SU-DHL-6 (cell line): ENCODE measurements around the gene CATSPERE.

ENCODE experiments used
- H2AFZ ChIP-seq: fragments of 200-600 bp; sonication (generic); 2 replicates; pipeline ENCODE4 v1.6.1; 2014; ENCODE audit warnings: low read depth, mild to moderate bottlenecking, moderate library complexity, mixed read lengths, antibody characterized with exemption, low read length; ENCODE audit not compliant: severe bottlenecking
- H3F3A ChIP-seq: fragments of 200-600 bp; shearing (Covaris generic); 2 replicates; pipeline ENCODE4 v1.6.0; 2016; ENCODE audit warnings: antibody characterized with exemption, mild to moderate bottlenecking; ENCODE audit not compliant: insufficient read depth
- H3K27ac ChIP-seq: fragments of 200-600 bp; sonication (generic); 2 replicates; pipeline ENCODE4 v1.5.1; 2016; ENCODE audit warnings: low read depth, mild to moderate bottlenecking, low read length, moderate library complexity, mixed read lengths
- H3K27me3 ChIP-seq: fragments of 200-600 bp; sonication (generic), shearing (Covaris generic); 2 replicates; pipeline ENCODE4 v1.6.0; 2014; ENCODE audit warnings: mild to moderate bottlenecking, low read length
- H3K36me3 ChIP-seq: fragments of 200-600 bp; sonication (generic); 2 replicates; pipeline ENCODE4 v1.6.1; 2014; ENCODE audit warnings: mild to moderate bottlenecking, low read length, mixed read lengths
- H3K4me2 ChIP-seq: fragments of 300-600, 200-600 bp; shearing (Covaris generic), sonication (generic); 2 replicates; pipeline ENCODE4 v1.6.0; 2014; ENCODE audit warnings: low read length, low read depth, mild to moderate bottlenecking; ENCODE audit not compliant: poor library complexity, severe bottlenecking
- H3K4me3 ChIP-seq: fragments of 200-600 bp; sonication (generic); 2 replicates; pipeline ENCODE4 v1.5.1; 2014; ENCODE audit warnings: antibody characterized with exemption, low read length, mild to moderate bottlenecking, mixed read lengths; ENCODE audit not compliant: insufficient read depth, poor library complexity, severe bottlenecking
- H3K79me2 ChIP-seq: fragments of 200-600 bp; sonication (generic); 2 replicates; pipeline ENCODE4 v1.6.1; 2014; ENCODE audit warnings: mild to moderate bottlenecking, low read length, moderate library complexity; ENCODE audit not compliant: insufficient read depth
- H3K9ac ChIP-seq: fragments of 200-600 bp; sonication (generic); 2 replicates; pipeline ENCODE4 v1.7.0; 2014; ENCODE audit warnings: mild to moderate bottlenecking, low read length
- H3K9me2 ChIP-seq: fragments of 200-600 bp; sonication (generic); replicated peaks from 2 replicates; pipeline ENCODE4 v1.6.1; 2014; ENCODE audit warnings: low read length; ENCODE audit not compliant: insufficient read depth
- H3K9me3 ChIP-seq: fragments of 200-600 bp; sonication (generic); 2 replicates; pipeline ENCODE4 v1.6.1; 2014; ENCODE audit warnings: low read length, mixed read lengths; ENCODE audit not compliant: insufficient read depth
- H4K20me1 ChIP-seq: fragments of 200-600 bp; sonication (generic); 2 replicates; pipeline ENCODE4 v1.6.1; 2014; ENCODE audit warnings: low read depth, mild to moderate bottlenecking, antibody characterized with exemption, low read length, moderate library complexity, mixed read lengths
- CTCF ChIP-seq: fragments of 200-600 bp; sonication (generic); IDR thresholded peaks from one replicate; pipeline ENCODE4 v1.5.1; 2017; ENCODE audit warnings: antibody characterized with exemption, mild to moderate bottlenecking, low read length, moderate library complexity; ENCODE audit not compliant: insufficient read depth, poor library complexity, severe bottlenecking
- EZH2phosphoT487 ChIP-seq: fragments of 200-600 bp; sonication (generic), shearing (Covaris generic); conservative IDR thresholded peaks from 2 replicates; pipeline ENCODE4 v1.6.1; 2018; ENCODE audit warnings: mild to moderate bottlenecking, antibody characterized with exemption, low read length, moderate library complexity, mixed read lengths

CATSPERE gene

GRCh38 chr1:244645890-244646289 is 184.8 kb downstream of the CATSPERE start:
- Histone ChIP-seq H3K27ac (no peak overlapping the region), H3K27me3 (no peaks in the 10 kb centered on the region), H3K79me2 (no peaks in the 10 kb centered on the region), H3K4me2 (no peak overlapping the region), H3K9me3 (no peaks in the 10 kb centered on the region), H2AFZ (no peak overlapping the region), H3K9me2 (no peaks in the 10 kb centered on the region), H3K9ac (no peak overlapping the region), H4K20me1 (no peaks in the 10 kb centered on the region), H3K4me3 (no peak overlapping the region), H3K36me3 (no peaks in the 10 kb centered on the region), H3F3A (no peaks in the 10 kb centered on the region)
- TF ChIP-seq EZH2phosphoT487 (no peak), CTCF (no peak)

- H3K36me3 ChIP-seq, result no peaks in the 10 kb centered on the region
These were observed 186.7 kb downstream of the CATSPERE start for GRCh38 chr1:244647819-244648218.

GRCh38 chr1:244651956-244652622 is 191.0 kb downstream of the CATSPERE start:
- peak overlapping the region; percentile 83 for H3K27ac ChIP-seq

More at GRCh38 chr1:244647819-244648218, 186.7 kb downstream of the CATSPERE start:
- TF ChIP-seq CTCF (no peak), EZH2phosphoT487 (no peak)
- Histone ChIP-seq H3K4me2 (no peak overlapping the region), H3K79me2 (no peaks in the 10 kb centered on the region), H3K9ac (no peak overlapping the region), H4K20me1 (no peaks in the 10 kb centered on the region), H3K4me3 (no peak overlapping the region), H3K27ac (no peak overlapping the region), H3K9me3 (no peaks in the 10 kb centered on the region), H3K27me3 (no peaks in the 10 kb centered on the region), H2AFZ (no peak overlapping the region), H3F3A (no peaks in the 10 kb centered on the region), H3K9me2 (no peaks in the 10 kb centered on the region)

More at GRCh38 chr1:244651956-244652622, 191.0 kb downstream of the CATSPERE start:
- H2AFZ ChIP-seq, result peak overlapping the region; percentile 15
- no peaks in the 10 kb centered on the region for H3K9me3 ChIP-seq
- H3K9me2 ChIP-seq, result no peaks in the 10 kb centered on the region
- H3K4me2 ChIP-seq, result peak overlapping the region; percentile 62
- H3K79me2 ChIP-seq, result peaks cover 41% of the 10 kb centered on the region
- peaks cover 14% of the 10 kb centered on the region; the same call in 1 of the 2 replicates for H3F3A ChIP-seq
- TF ChIP-seq CTCF (no peak), EZH2phosphoT487 (no peak)
- no peaks in the 10 kb centered on the region for H3K27me3 ChIP-seq
- H3K36me3 ChIP-seq, result peaks cover 19% of the 10 kb centered on the region
- H4K20me1 ChIP-seq, result peaks cover 13% of the 10 kb centered on the region
- peak overlapping the region; percentile 48 for H3K4me3 ChIP-seq
- peak overlapping the region; percentile 100 for H3K9ac ChIP-seq
